BE2C (cell line): ENCODE results near the gene UBAC1.
"Not testable (repeated sequence)": the region's sequence is repeated elsewhere in the genome, so short reads cannot be mapped to it uniquely, and the experiment has no call there.

Source experiments
- DNase-seq: peaks from one replicate; pipeline ENCODE4 v3.0.0-alpha.2; 2020
- H3K27me3 ChIP-seq: fragments of 250-450 bp; sonication (Bioruptor Pico); 2 replicates; pipeline ENCODE4 v1.5.1; 2020; ENCODE audit warnings: mild to moderate bottlenecking
- H3K36me3 ChIP-seq: fragments of 250-450 bp; sonication (Bioruptor Pico); 2 replicates; pipeline ENCODE4 v1.5.1; 2020; ENCODE audit warnings: mild to moderate bottlenecking
- H3K4me1 ChIP-seq: fragments of 250-450 bp; sonication (Bioruptor Pico); 2 replicates; pipeline ENCODE4 v1.5.1; 2020
- H3K4me3 ChIP-seq: 2 replicates; pipeline ENCODE4 v1.5.1; 2011; ENCODE audit warnings: low read depth, low read length
- H3K9me3 ChIP-seq: fragments of 250-450 bp; sonication (Bioruptor Pico); 2 replicates; pipeline ENCODE4 v1.5.1; 2020
- TF ChIP-seq, protein P1 (sequence below): IDR thresholded peaks from 2 replicates; pipeline ENCODE4 v1.5.1; 2012; ENCODE audit warnings: mild to moderate bottlenecking, low read depth, low read length

The UBAC1 gene

GRCh38 chr9:135970128-135970815 is 9.1 kb upstream of the UBAC1 start:
- peaks cover 5% of the 10 kb centered on the region for H3K4me1 ChIP-seq
- no peak for DNase-seq
- TF ChIP-seq, protein P1, sequence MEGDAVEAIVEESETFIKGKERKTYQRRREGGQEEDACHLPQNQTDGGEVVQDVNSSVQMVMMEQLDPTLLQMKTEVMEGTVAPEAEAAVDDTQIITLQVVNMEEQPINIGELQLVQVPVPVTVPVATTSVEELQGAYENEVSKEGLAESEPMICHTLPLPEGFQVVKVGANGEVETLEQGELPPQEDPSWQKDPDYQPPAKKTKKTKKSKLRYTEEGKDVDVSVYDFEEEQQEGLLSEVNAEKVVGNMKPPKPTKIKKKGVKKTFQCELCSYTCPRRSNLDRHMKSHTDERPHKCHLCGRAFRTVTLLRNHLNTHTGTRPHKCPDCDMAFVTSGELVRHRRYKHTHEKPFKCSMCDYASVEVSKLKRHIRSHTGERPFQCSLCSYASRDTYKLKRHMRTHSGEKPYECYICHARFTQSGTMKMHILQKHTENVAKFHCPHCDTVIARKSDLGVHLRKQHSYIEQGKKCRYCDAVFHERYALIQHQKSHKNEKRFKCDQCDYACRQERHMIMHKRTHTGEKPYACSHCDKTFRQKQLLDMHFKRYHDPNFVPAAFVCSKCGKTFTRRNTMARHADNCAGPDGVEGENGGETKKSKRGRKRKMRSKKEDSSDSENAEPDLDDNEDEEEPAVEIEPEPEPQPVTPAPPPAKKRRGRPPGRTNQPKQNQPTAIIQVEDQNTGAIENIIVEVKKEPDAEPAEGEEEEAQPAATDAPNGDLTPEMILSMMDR: no peak
- no peaks in the 10 kb centered on the region for H3K36me3 ChIP-seq
- no peaks in the 10 kb centered on the region for H3K27me3 ChIP-seq
- H3K9me3 ChIP-seq: no peaks in the 10 kb centered on the region
- H3K4me3 ChIP-seq: no peak overlapping the region

- H3K9me3 ChIP-seq: no peaks in the 10 kb centered on the region
- H3K36me3 ChIP-seq: no peaks in the 10 kb centered on the region
- TF ChIP-seq, protein P1: no peak
- H3K4me1 ChIP-seq: peaks cover 5% of the 10 kb centered on the region
- DNase-seq: no peak
- no peak overlapping the region for H3K4me3 ChIP-seq
- no peaks in the 10 kb centered on the region for H3K27me3 ChIP-seq
Measured at GRCh38 chr9:135969064-135969683, 8.0 kb upstream of the UBAC1 start.

DNA sequence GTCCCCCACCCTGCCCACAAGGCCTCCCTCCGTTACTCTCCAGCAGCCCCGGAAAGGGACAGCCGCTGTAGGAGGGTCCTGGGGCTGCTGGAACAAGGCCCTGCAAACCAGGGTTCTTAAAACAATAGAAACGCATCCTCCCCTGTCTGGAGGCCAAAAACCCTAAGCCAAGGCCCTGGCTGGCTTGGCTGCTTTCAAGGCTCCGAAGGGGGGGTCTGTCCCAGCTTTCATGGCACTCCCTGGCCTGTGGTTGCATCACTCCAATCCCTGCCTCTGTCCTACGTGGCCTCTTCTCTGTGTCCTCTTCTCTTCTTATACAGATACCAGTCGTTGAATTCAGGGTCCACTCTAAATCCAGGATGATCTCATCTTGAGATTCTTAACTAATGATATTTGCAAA is 7.4 kb upstream of the UBAC1 start:
- H3K4me1 ChIP-seq: peaks cover 5% of the 10 kb centered on the region
- DNase-seq: no peak
- no peaks in the 10 kb centered on the region for H3K27me3 ChIP-seq
- TF ChIP-seq, protein P1: no peak
- H3K9me3 ChIP-seq: no peaks in the 10 kb centered on the region
- no peak overlapping the region for H3K4me3 ChIP-seq
- no peaks in the 10 kb centered on the region for H3K36me3 ChIP-seq

GRCh38 chr9:135968083-135968476 is 6.9 kb upstream of the UBAC1 start:
- Histone ChIP-seq H3K27me3 (no peaks in the 10 kb centered on the region), H3K9me3 (no peaks in the 10 kb centered on the region), H3K36me3 (no peaks in the 10 kb centered on the region), H3K4me3 (no peak overlapping the region), H3K4me1 (peaks cover 5% of the 10 kb centered on the region)
- TF ChIP-seq, protein P1: no peak
- no peak for DNase-seq

GRCh38 chr9:135966916-135967260 is 5.7 kb upstream of the UBAC1 start:
- not testable (repeated sequence) for H3K36me3 ChIP-seq, H3K9me3 ChIP-seq, H3K4me3 ChIP-seq, DNase-seq, H3K27me3 ChIP-seq, H3K4me1 ChIP-seq

DNA sequence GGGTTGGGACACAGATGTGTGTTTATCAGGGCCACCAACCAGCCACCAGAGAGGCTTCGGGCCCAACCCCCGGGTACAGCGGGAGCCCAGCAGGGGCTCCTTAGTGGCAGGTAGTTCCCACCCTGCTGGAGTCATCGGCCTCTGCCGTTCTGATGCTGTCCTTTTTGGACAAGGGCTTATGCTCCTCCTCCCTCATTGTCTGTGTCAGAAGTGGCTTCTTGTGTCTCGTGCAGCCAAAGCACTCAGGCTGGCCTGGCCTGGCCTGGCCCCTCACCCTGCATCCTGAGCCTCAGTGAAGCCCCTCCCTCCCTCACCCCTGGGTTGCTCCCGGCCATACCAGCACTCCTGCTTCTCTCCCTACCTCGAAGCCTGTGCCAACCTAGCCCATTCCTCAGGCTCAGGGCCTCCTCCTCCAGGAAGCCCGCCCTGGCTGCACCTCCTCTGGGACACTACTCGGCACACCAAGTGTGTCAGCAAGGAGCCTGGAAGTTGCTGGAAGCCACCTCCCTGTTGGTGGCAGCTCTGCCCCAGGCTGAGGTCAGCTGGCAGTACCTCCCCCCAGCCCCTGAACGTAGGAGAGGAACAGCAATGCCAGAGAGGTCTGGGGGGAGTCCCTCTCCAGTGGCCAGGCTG is 4.1 kb upstream of the UBAC1 start:
- H3K9me3 ChIP-seq: no peaks in the 10 kb centered on the region

More for the DNA sequence above, 4.1 kb upstream of the UBAC1 start:
- Histone ChIP-seq H3K36me3 (no peaks in the 10 kb centered on the region), H3K4me1 (peaks cover 12% of the 10 kb centered on the region), H3K4me3 (no peak overlapping the region), H3K27me3 (no peaks in the 10 kb centered on the region)
- no peak for DNase-seq
- TF ChIP-seq, protein P1: no peak
